HK-2 (cell line): ENCODE results near the gene LAMC1.
"Not testable (repeated sequence)": the region's sequence is repeated elsewhere in the genome, so short reads cannot be mapped to it uniquely, and the experiment has no call there.

Experiments
- DNase-seq: peaks from one replicate; pipeline ENCODE4 v3.0.0-alpha.2; 2018; ENCODE audit not compliant: unreplicated experiment

LAMC1 gene

DNA sequence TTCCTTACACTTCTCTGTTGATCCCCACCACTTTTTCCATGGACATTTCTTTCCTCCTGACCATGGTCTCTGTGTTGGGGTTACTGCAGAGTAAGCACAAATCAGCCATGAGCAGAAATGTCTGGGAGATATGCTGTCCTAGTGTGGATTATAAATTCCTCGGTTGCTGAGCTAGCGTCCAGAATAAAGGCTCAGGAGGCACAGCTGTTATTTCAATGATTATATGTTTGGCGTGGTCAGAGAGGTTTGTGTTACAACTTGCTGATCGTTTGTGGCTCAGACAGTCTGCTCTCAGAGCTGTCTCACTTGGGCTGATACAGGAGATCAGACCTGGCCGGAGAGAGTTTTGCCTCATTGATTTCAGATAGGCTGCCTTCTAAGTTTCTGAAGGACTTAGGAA lies 125.4 kb downstream of the LAMC1 start:
- no peak for DNase-seq

DNA sequence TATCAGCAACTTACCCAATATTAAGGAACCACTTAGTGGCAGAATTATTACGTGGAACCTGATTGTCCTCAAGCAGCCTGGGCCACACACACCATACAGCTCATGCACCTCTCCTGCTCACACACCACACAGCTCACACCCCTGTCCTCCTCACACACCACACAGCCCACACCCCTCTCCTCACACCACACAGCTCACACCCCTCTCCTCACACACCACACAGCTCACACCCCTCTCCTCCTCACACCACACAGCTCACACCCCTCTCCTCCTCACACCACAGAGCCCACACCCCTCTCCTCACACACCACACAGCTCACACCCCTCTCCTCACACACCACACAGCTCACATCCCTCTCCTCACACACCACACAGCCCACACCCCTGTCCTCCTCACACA lies 126.1 kb downstream of the LAMC1 start:
- DNase-seq, result no peak

DNA sequence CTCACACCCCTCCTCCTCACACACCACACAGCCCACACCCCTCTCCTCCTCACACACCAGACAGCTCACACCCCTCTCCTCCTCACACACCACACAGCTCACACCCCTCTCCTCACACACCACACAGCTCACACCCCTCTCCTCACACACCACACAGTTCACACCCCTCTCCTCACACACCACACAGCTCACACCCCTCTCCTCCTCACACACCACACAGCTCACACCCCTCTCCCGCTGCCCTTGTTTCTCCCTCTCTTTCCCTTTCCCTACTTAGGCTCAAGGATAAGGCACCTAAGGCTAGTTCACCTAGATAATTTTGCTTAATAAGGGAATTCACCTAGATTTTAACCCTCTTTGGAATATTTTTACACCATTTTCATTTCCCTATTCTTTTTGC lies 126.8 kb downstream of the LAMC1 start:
- DNase-seq, result not testable (repeated sequence)

DNA sequence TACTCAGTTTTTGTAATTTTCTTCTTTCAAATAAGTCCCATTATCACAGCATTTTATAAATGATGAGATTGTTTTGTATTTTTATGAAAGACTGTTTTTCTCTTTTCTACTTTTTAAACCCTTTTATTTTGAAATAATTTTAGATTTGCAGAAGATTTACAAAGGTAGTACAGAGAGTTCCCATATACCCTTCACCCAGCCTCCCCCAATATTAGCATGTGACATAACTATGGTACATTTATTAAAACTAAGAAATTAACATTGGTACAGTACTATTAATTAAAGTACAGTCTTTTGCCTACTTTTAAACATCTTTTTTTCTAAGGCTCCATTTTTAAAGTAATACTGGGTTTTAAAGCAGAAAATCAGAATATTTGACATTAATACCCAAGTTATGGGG lies 127.2 kb downstream of the LAMC1 start:
- DNase-seq, result no peak

DNA sequence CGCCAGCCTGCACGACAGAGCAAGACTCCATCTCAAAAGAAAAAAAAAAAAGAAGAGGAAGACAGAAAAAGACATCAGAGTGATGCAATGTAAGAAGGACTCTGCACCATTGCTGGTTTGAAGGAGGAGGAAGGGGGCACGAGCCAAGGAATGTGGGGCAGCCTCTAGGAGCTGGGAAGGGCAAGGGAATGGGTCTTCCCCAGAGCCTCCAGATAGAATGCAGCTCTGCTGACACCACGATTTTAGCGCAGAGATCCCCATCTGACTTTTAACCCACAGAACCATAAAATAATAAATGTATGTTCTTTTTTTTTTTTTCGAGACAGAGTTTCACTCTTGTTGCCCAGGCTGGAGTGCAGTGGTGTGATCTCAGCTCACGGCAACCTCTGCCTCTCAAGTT lies 129.0 kb downstream of the LAMC1 start:
- no peak for DNase-seq

DNA sequence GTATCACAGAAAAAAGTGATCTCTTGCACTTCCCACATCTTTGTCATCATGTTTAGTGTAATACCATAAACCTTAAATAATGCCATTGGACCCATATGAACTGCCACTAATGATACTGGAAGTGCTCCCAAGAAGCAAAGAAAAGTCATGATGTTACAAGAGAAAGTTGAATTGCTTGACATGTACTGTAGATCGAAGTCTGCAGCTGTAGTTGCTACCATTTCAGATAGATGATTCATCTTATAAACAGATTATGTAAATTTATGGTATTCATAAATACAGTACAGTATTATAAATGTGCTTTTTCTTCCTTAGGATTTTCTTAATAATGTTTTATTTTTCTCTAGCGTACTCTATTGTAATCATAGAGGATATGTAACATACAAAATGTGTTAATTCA lies 132.7 kb downstream of the LAMC1 start:
- DNase-seq, result no peak

DNA sequence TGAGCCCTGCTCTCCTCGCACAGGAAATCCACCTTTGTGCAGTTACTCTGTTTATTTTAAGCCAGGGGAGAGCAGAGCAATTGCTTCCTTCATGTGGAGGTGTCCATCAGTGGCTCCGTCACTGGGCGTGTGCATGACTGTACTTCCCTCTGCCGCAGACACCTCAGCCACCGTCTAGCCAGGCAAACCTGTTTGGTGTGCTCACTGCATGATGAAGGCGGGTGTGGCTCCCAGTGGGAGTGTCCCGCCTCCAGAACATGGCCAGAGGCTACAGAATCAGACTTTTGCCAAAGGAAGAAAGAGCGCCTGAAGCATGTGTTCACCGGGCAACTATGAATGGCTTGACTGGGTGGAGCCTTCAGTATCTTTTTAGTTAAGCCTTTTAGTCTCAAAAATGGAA lies 136.7 kb downstream of the LAMC1 start:
- DNase-seq, result no peak

DNA sequence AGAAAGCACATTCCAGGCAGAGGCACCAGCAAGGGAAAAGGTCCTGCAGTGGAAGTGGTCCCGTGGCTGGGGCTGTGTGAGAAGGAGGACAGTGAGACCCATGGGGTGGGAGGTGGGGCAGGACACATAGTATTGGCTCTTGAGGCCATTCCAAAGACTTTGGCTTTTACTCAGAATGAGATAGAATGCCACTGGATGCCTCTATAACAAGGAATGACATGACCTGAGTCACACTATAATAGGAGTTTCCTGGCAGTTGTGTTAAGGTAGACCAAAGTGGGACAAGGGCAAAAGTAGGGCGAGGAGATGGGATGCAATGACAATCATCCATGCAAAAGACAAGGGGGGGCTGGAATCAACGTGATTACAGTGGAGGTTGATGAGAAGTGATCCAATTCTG lies 138.2 kb downstream of the LAMC1 start:
- no peak for DNase-seq

DNA sequence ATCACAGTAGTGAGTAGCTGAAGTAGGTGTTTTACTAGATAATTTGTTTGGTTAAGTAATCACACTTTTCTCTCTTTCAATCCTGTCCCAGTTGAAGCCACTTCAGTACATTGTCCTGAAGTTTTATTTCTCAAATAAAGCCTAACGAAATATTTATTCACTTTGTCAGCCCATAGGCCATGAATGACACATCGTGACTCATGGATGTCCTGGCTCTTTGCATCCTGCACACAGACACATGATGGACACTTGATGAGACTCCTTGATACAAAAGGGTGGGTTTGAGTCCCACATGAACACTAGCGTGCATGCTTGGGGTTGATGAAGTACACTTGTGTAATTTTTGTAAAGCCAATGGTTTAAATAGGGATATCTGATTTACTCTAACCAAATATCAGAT lies 140.1 kb downstream of the LAMC1 start:
- DNase-seq, result peak; percentile 69

DNA sequence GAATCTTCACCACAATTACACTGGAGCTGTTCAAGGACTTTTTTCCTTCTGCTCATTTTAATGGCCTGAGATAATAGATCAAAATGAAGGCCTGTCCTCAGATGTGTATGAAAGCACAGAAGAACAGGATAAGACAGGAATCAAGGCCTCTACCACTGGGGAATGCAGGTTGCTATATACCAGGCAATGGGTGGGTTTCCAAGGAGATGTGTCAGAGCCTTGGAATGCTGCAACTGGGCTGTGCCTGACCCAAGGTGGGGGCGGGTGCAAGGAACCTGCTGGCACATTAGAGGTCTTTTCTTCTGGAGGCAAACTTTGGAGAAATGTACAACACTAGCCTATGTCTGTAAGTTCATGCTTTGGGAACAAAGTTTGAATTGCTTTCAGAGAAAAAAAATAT lies 141.1 kb downstream of the LAMC1 start:
- peak; percentile 85 for DNase-seq

DNA sequence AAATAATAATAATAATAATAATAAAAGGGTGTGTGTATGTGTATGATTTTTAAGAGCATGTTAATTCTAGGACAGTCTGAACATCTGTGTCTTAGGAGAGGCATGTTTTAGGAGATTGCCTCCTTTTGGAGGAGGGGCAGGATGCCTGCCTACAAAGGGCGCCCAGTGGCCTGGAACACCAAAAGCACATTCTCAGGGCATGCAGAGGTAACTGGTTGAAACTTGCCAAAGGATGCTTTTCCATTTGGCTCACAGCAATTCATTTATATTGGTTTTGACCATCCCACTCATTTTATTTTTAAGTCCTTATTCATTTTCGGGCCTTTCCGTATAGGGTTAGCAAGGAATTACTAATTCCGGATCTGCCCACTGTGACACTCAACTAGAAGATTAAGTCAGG lies 141.7 kb downstream of the LAMC1 start:
- DNase-seq, result peak; percentile 59

DNA sequence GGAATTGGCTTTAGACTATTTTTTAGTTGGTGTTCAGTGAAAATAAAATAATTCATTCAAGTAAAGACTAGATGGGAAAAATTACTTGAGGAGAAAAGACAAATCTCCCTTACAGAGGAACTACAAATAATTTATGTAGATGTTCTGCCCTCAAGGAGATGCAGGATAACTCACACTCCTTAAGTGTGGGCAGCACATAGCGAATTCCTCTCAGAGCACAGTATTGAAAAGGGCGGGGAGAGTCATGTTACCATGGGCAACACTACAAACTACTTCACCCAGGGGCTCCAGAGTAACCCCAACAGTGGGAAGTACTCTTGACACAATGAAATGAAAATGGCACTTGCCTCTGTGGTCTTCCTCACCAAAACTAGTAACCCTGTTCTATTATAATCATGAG lies 142.2 kb downstream of the LAMC1 start:
- no peak for DNase-seq

DNA sequence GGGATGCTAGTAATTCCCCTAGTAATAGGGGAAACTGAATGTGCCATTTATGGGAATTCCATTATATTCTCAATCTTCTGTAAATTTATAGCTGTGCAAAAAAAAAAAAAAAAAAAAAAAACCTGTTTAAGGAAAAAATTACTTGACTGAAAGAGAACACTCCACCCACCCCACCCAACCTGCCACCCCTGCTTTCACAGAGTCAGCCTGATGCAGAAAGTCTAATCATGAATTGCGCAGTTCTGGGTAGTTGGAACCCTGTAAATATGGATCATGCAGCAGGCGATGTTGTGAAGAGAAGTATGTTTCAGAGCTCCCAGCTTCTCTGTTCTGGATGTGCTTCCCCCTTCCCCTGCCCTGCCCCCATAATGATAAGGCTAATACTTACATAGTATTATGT lies 143.2 kb downstream of the LAMC1 start:
- DNase-seq, result no peak

DNA sequence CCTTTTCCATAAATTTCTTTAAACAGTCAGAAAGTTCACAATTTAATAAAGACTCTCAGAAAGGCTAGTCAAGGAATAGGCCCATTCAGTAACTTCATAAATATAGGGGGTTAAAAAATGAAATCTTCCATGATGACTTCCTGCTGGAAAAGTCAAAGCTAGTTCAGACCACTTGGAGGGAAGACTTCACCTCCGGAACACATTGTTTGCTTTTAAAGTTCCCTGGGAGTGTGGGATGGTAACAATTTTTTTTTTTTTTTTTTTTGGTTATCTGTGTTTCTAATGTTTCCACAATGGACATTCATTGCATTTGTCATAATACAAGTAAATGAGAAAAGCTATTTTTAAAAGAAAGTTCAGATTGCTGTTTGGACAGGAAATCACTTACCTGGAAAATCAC lies 144.5 kb downstream of the LAMC1 start:
- DNase-seq, result no peak

DNA sequence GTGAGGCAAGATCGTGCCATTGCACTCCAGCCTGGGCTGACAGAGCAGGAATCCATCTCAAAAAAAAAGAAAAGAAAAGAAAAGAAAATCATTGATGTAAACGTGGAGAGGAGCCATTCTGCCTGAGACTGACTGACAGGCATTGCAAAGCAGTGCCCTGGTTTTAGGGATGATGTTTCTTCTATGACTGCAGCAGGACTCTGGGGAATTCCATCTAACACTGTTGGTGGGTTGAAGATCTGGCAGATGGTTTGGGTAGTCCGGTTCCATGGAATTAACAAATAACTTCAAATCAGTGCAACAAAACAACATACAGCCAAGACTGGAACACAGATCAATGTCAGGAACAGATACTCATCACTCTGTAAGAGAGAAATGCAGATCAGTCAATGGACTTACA lies 145.1 kb downstream of the LAMC1 start:
- DNase-seq, result no peak

DNA sequence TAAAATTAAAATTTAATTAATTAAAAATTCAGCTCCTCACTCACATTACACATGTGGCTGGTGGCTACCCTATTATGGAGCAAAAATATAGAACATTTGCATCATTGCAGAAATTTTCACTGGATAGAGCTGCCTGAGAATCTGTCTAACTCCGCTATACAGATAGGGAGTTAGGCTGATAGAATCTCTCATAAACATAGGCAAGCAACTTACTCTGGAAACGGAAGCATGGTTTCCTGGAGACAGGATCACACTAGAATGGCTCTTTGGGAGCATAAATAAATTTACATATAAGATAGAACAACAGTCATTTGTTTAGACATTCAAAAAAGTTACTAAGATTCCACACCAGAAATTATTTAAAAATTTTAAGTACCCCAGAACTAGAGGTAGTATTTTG lies 150.6 kb downstream of the LAMC1 start:
- DNase-seq, result no peak

DNA sequence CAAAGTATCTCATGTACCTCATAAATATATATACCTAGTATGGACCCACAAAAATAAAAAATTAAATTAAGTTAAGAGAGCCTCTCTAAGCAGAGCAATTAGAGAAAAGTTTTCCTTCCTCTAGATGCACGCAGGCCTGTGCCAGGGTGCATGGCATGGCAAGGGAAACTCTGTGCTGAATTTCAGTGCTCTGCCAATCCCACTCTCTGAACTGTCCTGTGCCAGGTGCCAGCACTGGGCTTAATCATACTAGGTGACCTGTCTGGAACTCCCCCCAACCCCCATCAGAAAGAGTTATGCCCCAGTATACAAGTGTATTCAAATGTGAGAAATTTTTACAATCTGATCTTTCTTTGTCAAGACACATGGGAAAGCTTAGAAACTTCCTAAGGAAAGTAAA lies 152.4 kb downstream of the LAMC1 start:
- DNase-seq, result no peak

DNA sequence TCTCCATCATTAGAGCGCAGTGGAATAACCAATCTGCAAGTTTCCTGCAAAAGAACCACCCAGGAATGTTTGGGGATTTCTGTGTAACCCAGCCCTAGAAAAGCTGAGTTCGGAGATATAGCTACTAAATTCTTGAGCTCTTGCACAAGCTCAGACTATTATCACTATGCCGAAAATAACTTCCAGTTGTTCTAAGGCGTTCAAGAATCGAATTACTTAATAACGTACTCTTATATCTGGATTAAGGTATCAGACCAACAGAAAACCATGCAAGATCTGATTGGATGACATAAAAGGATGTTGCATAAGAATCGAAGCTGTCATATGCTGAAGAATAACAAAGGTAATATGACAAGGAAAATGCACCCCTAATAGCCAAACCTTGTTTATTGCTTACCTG lies 155.3 kb downstream of the LAMC1 start:
- DNase-seq, result no peak

DNA sequence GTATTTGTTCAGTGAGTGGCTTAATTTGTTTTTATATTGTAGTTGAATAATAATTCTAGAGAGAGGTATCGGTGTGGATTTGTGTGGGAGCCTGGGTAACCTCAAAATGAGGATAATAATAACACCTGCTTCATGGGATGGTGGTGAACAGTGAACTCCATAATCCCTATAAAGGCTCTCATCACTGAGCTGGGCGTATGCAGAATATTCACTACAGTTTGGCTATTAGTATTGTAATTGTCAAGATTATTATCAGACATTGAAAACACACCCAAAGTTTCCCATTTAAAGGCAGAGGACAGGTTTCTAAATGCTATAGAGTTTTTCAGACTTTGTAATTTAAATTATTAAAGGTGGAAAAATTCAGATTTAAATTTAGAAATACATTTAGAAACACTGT lies 155.8 kb downstream of the LAMC1 start:
- DNase-seq, result no peak

DNA sequence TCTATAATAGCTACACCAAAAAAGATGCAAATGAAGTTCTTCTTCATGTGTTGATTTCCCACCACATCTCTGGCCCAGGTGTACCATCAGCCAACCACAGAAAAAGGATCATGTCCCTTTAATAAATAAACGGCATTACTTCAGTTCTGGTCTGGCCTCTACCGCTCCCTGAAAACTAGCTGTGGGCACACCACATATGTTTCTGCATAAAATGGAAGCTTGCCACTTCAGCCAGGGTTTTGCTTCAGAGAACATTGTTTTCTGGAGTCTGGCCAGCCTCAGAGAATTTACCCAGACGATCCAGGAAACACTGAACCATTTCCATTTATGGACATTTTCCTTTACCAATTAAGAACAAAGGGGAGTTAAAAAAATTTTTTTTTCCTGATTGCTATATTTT lies 157.0 kb downstream of the LAMC1 start:
- peak; percentile 74 for DNase-seq

DNA sequence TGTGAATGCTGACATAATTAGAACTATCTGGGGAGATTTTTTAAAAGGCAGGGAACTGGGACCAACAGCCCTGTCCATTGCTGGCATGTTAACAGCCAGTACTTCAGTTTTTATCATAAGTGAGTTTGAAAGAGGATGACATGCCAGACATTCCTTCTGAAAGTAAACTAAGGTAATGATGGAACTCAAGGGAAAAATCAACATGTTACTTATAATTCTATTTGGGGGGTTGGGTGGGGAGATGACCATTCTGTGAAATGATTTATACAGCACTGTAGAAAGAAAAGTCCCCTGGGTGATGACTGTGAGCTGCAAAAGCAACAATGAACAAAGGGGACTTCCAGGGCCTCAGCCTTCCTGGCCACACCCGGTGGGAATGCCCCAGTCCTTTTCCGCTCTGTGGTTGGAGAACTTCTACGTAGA lies 157.4 kb downstream of the LAMC1 start:
- peak; percentile 83 for DNase-seq

DNA sequence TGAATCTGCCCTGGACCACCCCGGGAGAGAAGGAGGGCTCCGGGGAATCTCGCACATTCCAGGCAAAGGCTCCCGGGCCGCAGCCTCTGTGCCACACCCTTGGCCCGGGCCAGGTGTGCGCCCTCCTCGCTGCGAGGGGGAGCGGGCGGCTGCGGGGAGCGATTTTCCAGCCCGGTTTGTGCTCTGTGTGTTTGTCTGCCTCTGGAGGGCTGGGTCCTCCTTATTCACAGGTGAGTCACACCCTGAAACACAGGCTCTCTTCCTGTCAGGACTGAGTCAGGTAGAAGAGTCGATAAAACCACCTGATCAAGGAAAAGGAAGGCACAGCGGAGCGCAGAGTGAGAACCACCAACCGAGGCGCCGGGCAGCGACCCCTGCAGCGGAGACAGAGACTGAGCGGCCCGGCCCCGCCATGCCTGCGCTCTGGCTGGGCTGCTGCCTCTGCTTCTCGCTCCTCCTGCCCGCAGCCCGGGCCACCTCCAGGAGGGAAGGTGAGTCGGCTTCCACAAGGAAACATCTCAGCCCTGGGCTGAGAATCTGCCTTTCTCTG lies 162.8 kb downstream of the LAMC1 start, which contains the start of gene LAMC2:
Gene LAMC2 (plus strand): TSS at position 324 of the 550 bp plus-strand sequence. CDS start 89 bp downstream, at position 413.
- DNase-seq, result peak; percentile 92

DNA sequence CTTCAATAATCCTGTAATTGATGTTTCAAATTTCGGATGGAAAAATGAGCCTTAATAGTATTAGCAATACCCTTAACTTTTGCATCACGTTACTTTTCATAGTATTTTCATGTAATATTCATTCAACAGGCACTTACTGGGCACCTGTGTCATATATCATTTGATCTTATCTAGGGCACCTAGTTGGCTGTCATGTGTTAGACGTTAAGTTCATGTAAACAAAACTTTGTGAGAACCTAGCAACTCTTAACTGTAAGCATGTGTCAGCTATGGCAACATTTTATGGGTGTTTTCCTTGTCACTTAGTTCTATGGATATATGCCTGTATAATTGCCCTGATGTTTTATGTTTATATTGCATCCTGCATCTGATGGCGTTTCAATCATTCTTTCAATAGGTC lies 163.6 kb downstream of the LAMC1 start:
- DNase-seq, result no peak

DNA sequence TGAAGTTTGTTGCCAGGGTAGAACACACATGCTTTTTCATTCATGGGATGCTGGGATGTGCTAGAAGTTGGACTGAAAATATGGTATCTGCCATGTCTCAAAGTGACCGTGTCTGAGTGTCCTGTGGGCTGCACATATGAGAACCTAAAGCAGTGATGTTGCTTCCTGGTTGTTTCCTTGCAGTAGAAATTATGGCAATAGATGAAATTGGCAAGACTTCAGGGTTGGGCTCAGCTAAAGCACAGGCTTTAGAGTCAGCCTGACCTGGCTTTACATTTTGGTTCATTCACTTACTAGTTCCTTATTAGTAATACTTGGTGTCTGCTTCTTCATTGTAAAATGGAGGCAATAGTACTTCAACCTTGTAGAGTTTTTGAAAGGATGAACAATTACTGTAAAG lies 165.0 kb downstream of the LAMC1 start:
- no peak for DNase-seq

DNA sequence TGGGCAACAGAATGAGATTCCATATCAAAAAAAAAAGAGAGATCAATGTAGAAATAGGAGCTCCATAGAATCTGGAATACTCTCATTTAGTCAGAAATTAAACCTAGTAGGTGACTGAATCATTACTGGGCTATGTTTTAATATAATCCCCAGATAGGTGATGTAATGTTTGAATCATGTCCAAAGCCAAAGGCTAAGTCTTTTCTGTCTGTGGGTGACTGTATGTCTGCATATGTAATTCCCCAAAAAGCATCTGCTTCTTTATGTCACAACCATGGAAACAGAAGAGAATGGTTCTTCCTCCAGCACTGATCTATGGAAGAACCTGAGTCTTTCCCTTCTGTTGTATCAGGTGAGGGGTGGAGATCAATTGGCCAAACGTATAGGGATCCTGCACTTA lies 168.6 kb downstream of the LAMC1 start:
- DNase-seq, result no peak
